Dendritic cell treated with granulocyte-macrophage colony-stimulating factor and Interleukin-4, amounts not matched to agents 40 ng/mL and 50 ng/mL, for 4 days (primary cell): ENCODE data around the gene UBXN1.

ENCODE experiments used
- H3K27ac Mint-ChIP-seq: one replicate; pipeline ENCODE4 v1.8.0; 2022; ENCODE audit warnings: mild to moderate bottlenecking, mixed read lengths
- H3K27me3 Mint-ChIP-seq: one replicate; pipeline ENCODE4 v1.8.0; 2022; ENCODE audit warnings: mild to moderate bottlenecking, mixed read lengths
- H3K36me3 Mint-ChIP-seq: one replicate; pipeline ENCODE4 v1.8.0; 2022; ENCODE audit warnings: low read depth, mixed read lengths
- H3K4me1 Mint-ChIP-seq: one replicate; pipeline ENCODE4 v1.8.0; 2022; ENCODE audit warnings: low read depth, mixed read lengths
- H3K4me3 Mint-ChIP-seq: one replicate; pipeline ENCODE4 v1.8.0; 2022; ENCODE audit warnings: mild to moderate bottlenecking, moderate library complexity, mixed read lengths
- H3K9me3 Mint-ChIP-seq: one replicate; pipeline ENCODE4 v1.8.0; 2022; ENCODE audit warnings: mixed read lengths
- intact Hi-C: fragments of 100-400 bp; cut with micrococcal nuclease; formaldehyde crosslinking; loops from one replicate; pipeline ENCODE4 v1.15.0; 2022

Gene UBXN1

GRCh38 chr11:62678770-62679696 is at the start of gene UBXN1:
Gene UBXN1 (minus strand): TSS chr11:62679073. CDS start chr11:62678923, 150 bp downstream.
- H3K9me3 Mint-ChIP-seq, result no peaks in the 10 kb centered on the region
- intact Hi-C loops, result loop anchor here (1.0 kb wide), 1 partner anchor 26 kb away; the partner anchor contains the start of gene INTS5
- H3K4me1 Mint-ChIP-seq, result peaks cover 44% of the 10 kb centered on the region

GRCh38 chr11:62728171-62728988 is 49.5 kb upstream of the UBXN1 start, which contains the start of gene TTC9C:
Gene TTC9C (plus strand): TSS chr11:62728486. CDS start chr11:62728849, 363 bp downstream.
- peak within 1 kb of the TSS; percentile 95 for H3K4me3 Mint-ChIP-seq
- H3K27ac Mint-ChIP-seq, result peak within 1 kb of the TSS; percentile 97
- peaks cover 85% of the 10 kb centered on the region for H3K36me3 Mint-ChIP-seq
- peaks cover 44% of the 10 kb centered on the region for H3K4me1 Mint-ChIP-seq
- no peaks in the 10 kb centered on the region for H3K27me3 Mint-ChIP-seq
- no peaks in the 10 kb centered on the region for H3K9me3 Mint-ChIP-seq
- intact Hi-C loops, result loop anchor here (1.0 to 5.0 kb wide), 4 partner anchors 25 to 134 kb away; partner anchors contain the start of gene TAF6L

More at GRCh38 chr11:62678770-62679696, at the start of gene UBXN1:
- H3K27me3 Mint-ChIP-seq, result no peaks in the 10 kb centered on the region
- peak within 1 kb of the TSS; percentile 95 for H3K27ac Mint-ChIP-seq
- H3K4me3 Mint-ChIP-seq, result peak within 1 kb of the TSS; percentile 87
- H3K36me3 Mint-ChIP-seq, result peaks cover 48% of the 10 kb centered on the region

GRCh38 chr11:62727872-62728170 is 48.9 kb upstream of the UBXN1 start:
- Mint-ChIP-seq H3K9me3 (no peaks in the 10 kb centered on the region), H3K4me3 (peak overlapping the region; percentile 95), H3K36me3 (peaks cover 85% of the 10 kb centered on the region), H3K27me3 (no peaks in the 10 kb centered on the region), H3K4me1 (peaks cover 46% of the 10 kb centered on the region), H3K27ac (peak overlapping the region; percentile 97)
- intact Hi-C loops, result loop anchor here (1.0 to 5.0 kb wide), 5 partner anchors 19 to 134 kb away; partner anchors contain the start of gene TAF6L

GRCh38 chr11:62727165-62727871 is 48.4 kb upstream of the UBXN1 start, which contains the start of gene HNRNPUL2:
Gene HNRNPUL2 (minus strand): TSS chr11:62727457. CDS start chr11:62727156, 301 bp downstream.
- H3K9me3 Mint-ChIP-seq, result no peaks in the 10 kb centered on the region
- intact Hi-C loops, result loop anchor here (1.0 to 5.0 kb wide), 3 partner anchors 18 to 135 kb away; partner anchors contain the start of gene TAF6L
- H3K27ac Mint-ChIP-seq, result peak within 1 kb of the TSS; percentile 97
- H3K27me3 Mint-ChIP-seq, result no peaks in the 10 kb centered on the region
- H3K4me1 Mint-ChIP-seq, result peaks cover 46% of the 10 kb centered on the region
- H3K4me3 Mint-ChIP-seq, result peak within 1 kb of the TSS; percentile 95
- peaks cover 85% of the 10 kb centered on the region for H3K36me3 Mint-ChIP-seq

- peak overlapping the region; percentile 95 for H3K4me3 Mint-ChIP-seq
- intact Hi-C loops, result loop anchor here (1.0 to 5.0 kb wide), 3 partner anchors 18 to 135 kb away; partner anchors contain the start of gene TAF6L
Observed at GRCh38 chr11:62726915-62727164, 48.0 kb upstream of the UBXN1 start.

GRCh38 chr11:62726156-62726914 is 47.5 kb upstream of the UBXN1 start:
- peaks cover 42% of the 10 kb centered on the region for H3K4me1 Mint-ChIP-seq

More at GRCh38 chr11:62726915-62727164, 48.0 kb upstream of the UBXN1 start:
- Mint-ChIP-seq H3K36me3 (peaks cover 89% of the 10 kb centered on the region), H3K9me3 (no peaks in the 10 kb centered on the region), H3K27me3 (no peaks in the 10 kb centered on the region), H3K27ac (peak overlapping the region; percentile 97), H3K4me1 (peaks cover 46% of the 10 kb centered on the region)

GRCh38 chr11:62725646-62726045 is 46.8 kb upstream of the UBXN1 start:
- Mint-ChIP-seq H3K36me3 (peaks cover 89% of the 10 kb centered on the region), H3K27me3 (no peaks in the 10 kb centered on the region), H3K4me3 (peak overlapping the region; percentile 95), H3K4me1 (peaks cover 37% of the 10 kb centered on the region), H3K27ac (peak overlapping the region; percentile 97), H3K9me3 (no peaks in the 10 kb centered on the region)
- intact Hi-C loops, result loop anchor here (5.0 kb wide), 2 partner anchors 47 to 137 kb away; partner anchors contain the start of gene TAF6L

More at GRCh38 chr11:62726156-62726914, 47.5 kb upstream of the UBXN1 start:
- Mint-ChIP-seq H3K4me3 (peak overlapping the region; percentile 95), H3K9me3 (no peaks in the 10 kb centered on the region), H3K36me3 (peaks cover 89% of the 10 kb centered on the region), H3K27me3 (no peaks in the 10 kb centered on the region), H3K27ac (peak overlapping the region; percentile 97)
- intact Hi-C loops, result loop anchor here (5.0 kb wide), 2 partner anchors 46 to 136 kb away; partner anchors contain the start of gene TAF6L

GRCh38 chr11:62724171-62724570 is 45.3 kb upstream of the UBXN1 start:
- H3K27me3 Mint-ChIP-seq, result no peaks in the 10 kb centered on the region
- H3K36me3 Mint-ChIP-seq, result peaks cover 94% of the 10 kb centered on the region
- intact Hi-C loops, result no loop called here
- H3K27ac Mint-ChIP-seq, result peak overlapping the region; percentile 64
- H3K4me1 Mint-ChIP-seq, result peaks cover 33% of the 10 kb centered on the region
- peak overlapping the region; percentile 95 for H3K4me3 Mint-ChIP-seq
- H3K9me3 Mint-ChIP-seq, result no peaks in the 10 kb centered on the region

GRCh38 chr11:62721994-62722393 is 43.1 kb upstream of the UBXN1 start:
- Mint-ChIP-seq H3K4me3 (no peak overlapping the region), H3K27me3 (no peaks in the 10 kb centered on the region), H3K27ac (no peak overlapping the region), H3K36me3 (peaks cover 96% of the 10 kb centered on the region), H3K4me1 (peaks cover 39% of the 10 kb centered on the region), H3K9me3 (no peaks in the 10 kb centered on the region)
- intact Hi-C loops, result no loop called here

GRCh38 chr11:62719302-62719978 is 40.6 kb upstream of the UBXN1 start:
- no peak overlapping the region for H3K27ac Mint-ChIP-seq
- intact Hi-C loops, result no loop called here
- no peaks in the 10 kb centered on the region for H3K27me3 Mint-ChIP-seq
- peaks cover 100% of the 10 kb centered on the region for H3K36me3 Mint-ChIP-seq
- peaks cover 44% of the 10 kb centered on the region for H3K4me1 Mint-ChIP-seq
- H3K4me3 Mint-ChIP-seq, result no peak overlapping the region
- H3K9me3 Mint-ChIP-seq, result no peaks in the 10 kb centered on the region

GRCh38 chr11:62716816-62717215 is 37.9 kb upstream of the UBXN1 start:
- Mint-ChIP-seq H3K36me3 (peaks cover 100% of the 10 kb centered on the region), H3K27me3 (no peaks in the 10 kb centered on the region), H3K4me3 (no peak overlapping the region), H3K4me1 (peaks cover 37% of the 10 kb centered on the region), H3K9me3 (no peaks in the 10 kb centered on the region), H3K27ac (no peak overlapping the region)
- intact Hi-C loops, result no loop called here

- Mint-ChIP-seq H3K4me1 (peaks cover 37% of the 10 kb centered on the region), H3K4me3 (no peak overlapping the region), H3K36me3 (peaks cover 100% of the 10 kb centered on the region), H3K27me3 (no peaks in the 10 kb centered on the region), H3K27ac (no peak overlapping the region), H3K9me3 (no peaks in the 10 kb centered on the region)
- intact Hi-C loops, result no loop called here
Observed at GRCh38 chr11:62716206-62716605, 37.3 kb upstream of the UBXN1 start.
